NCI-H1436 treated with DMSO at 0.1 percent for 48 hours (cell line): ENCODE results near the gene IGHMBP2.

Source experiments
- DNase-seq: peaks from one replicate; lab custom pipeline; 2025; lab: John Stamatoyannopoulos, UW

The IGHMBP2 gene

DNA sequence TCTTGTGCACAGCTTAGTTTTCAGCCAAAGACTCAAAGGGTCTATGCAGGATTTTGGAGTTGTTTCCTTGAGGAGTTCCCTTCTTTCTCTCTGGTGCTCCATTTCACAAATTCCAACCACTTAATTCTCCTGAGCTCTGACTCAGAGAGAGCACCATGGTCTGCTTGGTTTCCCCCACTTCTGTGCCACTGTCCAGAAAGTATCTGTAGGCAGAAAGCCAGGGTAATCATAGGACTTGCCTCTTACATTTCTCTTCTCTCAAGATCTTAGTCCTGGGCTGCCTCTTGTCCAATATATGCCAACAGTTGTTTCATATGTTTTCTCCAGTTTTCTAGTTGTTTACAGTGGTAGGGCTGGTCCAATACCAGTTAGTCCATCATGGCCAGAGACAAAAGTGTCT is 83.5 kb downstream of the IGHMBP2 start:
- no peak for DNase-seq

DNA sequence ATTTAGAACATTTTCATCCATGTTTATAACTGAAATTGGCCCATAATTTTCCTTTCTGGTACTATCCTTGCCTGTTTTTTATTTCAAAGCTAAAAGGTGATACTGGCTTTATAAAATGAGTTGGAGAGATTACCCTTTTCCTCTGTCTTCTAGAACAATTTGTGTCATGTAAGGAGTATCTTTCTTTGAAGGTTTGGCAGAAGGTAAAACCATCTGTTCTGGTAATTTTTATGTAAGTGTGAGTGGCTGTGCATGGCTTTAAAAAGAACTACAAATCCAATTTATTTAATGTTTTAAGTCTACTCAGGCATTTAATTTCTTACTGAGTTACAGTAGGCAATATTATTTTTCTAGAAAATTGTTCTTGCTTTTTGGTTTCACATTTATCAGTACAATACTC is 84.8 kb downstream of the IGHMBP2 start:
- DNase-seq = no peak
